Skin of body (tissue), 2 donors: ENCODE data around the gene MAP2K5. TPM values are rescaled to one million over a fixed set of nuclear protein-coding genes. Genes with fewer than 3 reads are reported as not detected.

ENCODE experiments used
- DNase-seq: peaks from one replicate; lab custom pipeline; 2025; lab: John Stamatoyannopoulos, UW
- total RNA-seq: library from RNA; depleted of rRNA; stranded (reverse); fragments of >200 nt; gene quantifications from one replicate; pipeline ENCODE4 v1.2.3, GENCODE V29; 2014

The MAP2K5 gene
- total RNA-seq, 1 donor from 2014 or later, result 12.2 TPM

- no peak for DNase-seq
These were observed 261.7 kb downstream of the MAP2K5 start for GRCh38 chr15:67803996-67804843.

GRCh38 chr15:67805008-67805665, 262.6 kb downstream of the MAP2K5 start:
- no peak for DNase-seq

- DNase-seq, result no peak
These were observed 263.4 kb downstream of the MAP2K5 start for GRCh38 chr15:67805666-67806516.

GRCh38 chr15:67806536-67806935, 264.0 kb downstream of the MAP2K5 start:
- no peak for DNase-seq

- no peak for DNase-seq
These were observed 264.6 kb downstream of the MAP2K5 start for GRCh38 chr15:67807141-67807540.

- DNase-seq, result no peak
These were observed 265.3 kb downstream of the MAP2K5 start for GRCh38 chr15:67807836-67808235.

GRCh38 chr15:67808821-67809220, 266.3 kb downstream of the MAP2K5 start:
- no peak for DNase-seq

GRCh38 chr15:67809441-67809840, 266.9 kb downstream of the MAP2K5 start:
- DNase-seq, result no peak

- DNase-seq, result no peak
These were observed 267.4 kb downstream of the MAP2K5 start for GRCh38 chr15:67809866-67810265.

- no peak for DNase-seq
These were observed 269.7 kb downstream of the MAP2K5 start for GRCh38 chr15:67812241-67812644.

GRCh38 chr15:67813104-67813634, 270.7 kb downstream of the MAP2K5 start:
- no peak for DNase-seq

GRCh38 chr15:67815036-67815592, 272.6 kb downstream of the MAP2K5 start:
- DNase-seq, result no peak

- no peak for DNase-seq
These were observed 274.2 kb downstream of the MAP2K5 start for GRCh38 chr15:67816668-67817067.

GRCh38 chr15:67818464-67818863, 276.0 kb downstream of the MAP2K5 start:
- DNase-seq, result no peak

- DNase-seq, result no peak
These were observed 277.1 kb downstream of the MAP2K5 start for GRCh38 chr15:67819636-67820035.

- no peak for DNase-seq
These were observed 277.9 kb downstream of the MAP2K5 start for GRCh38 chr15:67820122-67820991.

- no peak for DNase-seq
These were observed 278.7 kb downstream of the MAP2K5 start for GRCh38 chr15:67820992-67821783.

- DNase-seq, result no peak
These were observed 279.4 kb downstream of the MAP2K5 start for GRCh38 chr15:67821784-67822440.
